HL-60/S4 (cell line): Measurements from ENCODE around the gene POP7.
"Not testable (repeated sequence)": the region's sequence is repeated elsewhere in the genome, so short reads cannot be mapped to it uniquely, and the experiment has no call there.

Experiments used
- in situ Hi-C: fragments of 300-500 bp; cut with MboI; formaldehyde crosslinking; loops from 2 replicates; pipeline ENCODE4 v1.14.3; 2022; ENCODE audit warnings: low sequenced_read_pairs

Gene POP7

GRCh38 chr7:100723732-100724275, 17.9 kb downstream of the POP7 start:
- in situ Hi-C loops: no loop called here

GRCh38 chr7:100724364-100724763, 18.4 kb downstream of the POP7 start:
- in situ Hi-C loops: not testable (repeated sequence)

- in situ Hi-C loops: no loop called here
Measured at GRCh38 chr7:100726996-100727761, 21.3 kb downstream of the POP7 start.

GRCh38 chr7:100728196-100728595, 22.3 kb downstream of the POP7 start:
- in situ Hi-C loops: no loop called here

- in situ Hi-C loops: no loop called here
Measured at GRCh38 chr7:100730136-100730800, 24.3 kb downstream of the POP7 start.

- in situ Hi-C loops: no loop called here
Measured at GRCh38 chr7:100731937-100732636, 26.2 kb downstream of the POP7 start.

- in situ Hi-C loops: no loop called here
Measured at GRCh38 chr7:100735730-100736129, 29.8 kb downstream of the POP7 start.

- in situ Hi-C loops: no loop called here
Measured at GRCh38 chr7:100736671-100737070, 30.8 kb downstream of the POP7 start.

GRCh38 chr7:100739934-100740333, 34.0 kb downstream of the POP7 start:
- in situ Hi-C loops: no loop called here

- in situ Hi-C loops: no loop called here
Measured at GRCh38 chr7:100744605-100745004, 38.7 kb downstream of the POP7 start.

- in situ Hi-C loops: no loop called here
Measured at GRCh38 chr7:100745184-100745583, 39.3 kb downstream of the POP7 start.

GRCh38 chr7:100752994-100753393, 47.1 kb downstream of the POP7 start:
- in situ Hi-C loops: no loop called here

- in situ Hi-C loops: no loop called here
Measured at GRCh38 chr7:100753750-100754149, 47.8 kb downstream of the POP7 start.
